Endometrial microvascular endothelial cells (primary cell): ENCODE data around the gene CH25H. TPM values are rescaled to one million over a fixed set of nuclear protein-coding genes. Genes with fewer than 3 reads are reported as not detected.

Source experiments
- in situ Hi-C: cut with HindIII; loops from 2 replicates; pipeline ENCODE4 v1.10.0; 2017; ENCODE audit warnings: low sequenced_read_pairs, low pct_unique_long_range_greater_than_20kb; ENCODE audit errors: inconsistent ontology term
- total RNA-seq: library from RNA; depleted of rRNA; stranded (reverse); fragments of >200 nt; gene quantifications from one replicate; pipeline ENCODE4 v1.2.3, GENCODE V29; 2015; ENCODE audit errors: inconsistent ontology term

Gene CH25H
- total RNA-seq, 1 donor from 2014 or later, result not detected

- in situ Hi-C loops, result no loop called here
Measured at GRCh38 chr10:89236226-89236797, 29.2 kb upstream of the CH25H start.

DNA sequence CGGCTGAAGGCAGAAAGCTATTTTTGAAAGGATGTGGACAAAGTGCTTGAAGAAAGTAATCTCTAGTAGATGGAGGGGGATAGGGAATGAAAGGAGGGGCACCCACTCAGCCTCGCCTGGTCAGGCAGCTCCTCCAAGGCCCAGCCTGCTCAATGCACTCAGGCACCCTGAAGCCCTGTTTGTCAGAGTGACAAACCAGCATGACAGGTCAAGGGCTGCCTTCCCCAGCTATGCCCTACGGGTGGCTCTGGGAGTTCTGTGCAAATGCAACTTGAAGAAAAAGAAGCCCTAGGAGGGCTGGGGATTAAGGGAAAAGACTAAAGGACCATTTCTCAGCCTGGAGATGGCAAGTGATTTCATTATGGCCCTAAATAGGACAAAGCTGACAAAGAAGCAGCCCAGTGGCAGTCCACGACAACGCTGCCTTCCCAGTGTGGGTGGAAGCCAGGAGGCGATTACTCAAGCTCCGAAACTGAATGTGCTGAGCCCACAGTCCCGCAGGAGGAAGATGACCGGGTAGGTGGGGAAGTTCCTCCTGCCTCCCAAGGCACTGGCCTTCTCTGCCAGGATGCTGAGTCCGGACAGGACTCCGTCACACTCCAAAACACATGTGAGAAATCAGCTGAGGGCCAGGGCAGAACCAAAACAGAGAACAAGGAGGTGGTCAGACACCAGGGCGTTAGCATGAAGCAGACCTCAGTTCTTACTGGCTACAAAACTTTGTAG, 28.1 kb upstream of the CH25H start:
- in situ Hi-C loops, result no loop called here

DNA sequence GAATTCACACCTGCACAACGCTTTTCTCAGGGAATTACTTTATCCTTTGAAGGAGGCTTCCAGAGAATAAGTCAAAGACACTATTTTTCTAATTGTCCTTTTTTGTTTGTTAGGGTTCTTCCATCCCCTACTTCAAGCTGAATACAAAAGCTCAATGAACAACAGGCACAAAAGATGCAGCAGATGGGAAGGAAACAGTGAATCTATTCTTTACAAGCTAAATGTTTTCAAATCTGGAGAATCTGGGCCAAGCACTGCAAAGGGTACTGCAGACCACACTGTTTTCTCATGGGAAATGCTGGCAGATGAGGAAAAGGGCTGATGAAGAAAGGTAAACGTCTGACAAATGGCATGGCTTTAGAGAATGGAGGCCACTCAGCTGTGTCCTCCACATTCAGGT, 25.9 kb upstream of the CH25H start:
- in situ Hi-C loops, result no loop called here

DNA sequence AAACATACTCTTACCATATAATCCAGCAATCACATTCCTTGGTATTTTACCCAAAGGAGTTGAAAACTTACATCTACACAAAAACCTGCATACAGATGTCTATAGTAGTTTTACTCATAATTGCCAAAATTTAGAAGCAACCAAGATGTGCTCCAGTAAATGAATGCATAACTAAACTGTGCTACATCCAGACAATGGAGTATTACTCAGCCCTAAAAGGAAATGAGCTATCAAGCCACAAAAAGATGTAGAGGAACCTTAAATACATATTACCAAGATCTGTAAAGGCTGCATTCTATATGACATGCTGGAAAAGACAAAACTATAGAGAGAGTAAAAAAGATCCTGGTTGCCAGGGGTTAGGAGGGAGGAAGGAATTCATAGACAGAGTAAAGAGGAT, 21.8 kb upstream of the CH25H start:
- in situ Hi-C loops, result no loop called here

- in situ Hi-C loops, result no loop called here
Measured at GRCh38 chr10:89228146-89228545, 21.0 kb upstream of the CH25H start.

DNA sequence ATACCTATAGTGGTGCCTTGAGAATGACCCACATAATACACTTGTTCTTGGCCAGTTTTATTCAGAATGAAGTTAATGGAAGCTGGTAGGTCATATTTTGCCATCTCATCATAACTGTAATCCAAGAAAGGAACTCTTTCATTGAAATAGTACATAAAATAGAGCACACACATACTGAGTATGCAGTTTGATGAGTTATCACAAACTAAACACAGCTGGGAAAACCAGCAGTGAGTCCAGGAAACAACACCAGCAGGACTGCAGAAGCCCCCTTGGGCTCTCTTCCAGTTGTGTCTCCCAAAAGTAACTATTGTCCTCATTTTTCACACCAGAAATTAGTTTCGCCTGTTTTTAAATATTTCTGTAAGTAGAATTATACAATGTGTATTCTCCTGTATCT, 19.8 kb upstream of the CH25H start:
- in situ Hi-C loops, result no loop called here

DNA sequence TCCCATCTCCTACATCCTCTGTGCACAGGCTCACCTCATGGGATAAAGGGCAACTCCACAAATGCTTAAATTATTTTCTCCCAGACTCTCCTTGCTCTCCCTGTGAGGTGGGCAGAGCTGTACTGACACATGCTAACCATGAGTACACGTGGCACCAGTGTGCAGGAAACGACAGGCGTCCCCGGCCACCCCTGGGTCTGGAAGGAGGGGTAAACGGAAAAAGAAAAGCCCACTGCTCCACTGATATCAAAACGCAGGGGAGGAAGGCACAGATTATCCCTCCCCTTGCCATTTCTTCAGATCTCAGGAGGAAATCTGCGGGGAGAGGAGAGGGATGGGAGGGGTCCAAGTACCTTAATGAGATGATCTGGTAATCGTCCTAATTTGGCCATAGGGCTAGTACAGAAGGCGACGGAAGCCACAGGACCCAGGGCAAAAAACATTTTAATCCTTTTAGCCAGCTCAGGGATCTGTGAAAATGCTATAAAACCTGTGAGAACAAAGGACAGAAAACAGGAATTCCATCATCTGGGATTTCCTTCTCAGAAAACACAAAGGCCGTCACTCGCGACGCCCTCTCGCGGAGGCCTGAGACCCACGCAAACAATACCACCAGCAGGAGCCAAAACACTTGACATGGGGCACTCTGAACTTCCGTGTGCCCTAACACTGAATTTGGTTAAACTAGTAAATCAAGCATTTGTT, 17.8 kb upstream of the CH25H start:
- in situ Hi-C loops, result no loop called here

GRCh38 chr10:89221919-89222318, 14.8 kb upstream of the CH25H start:
- in situ Hi-C loops, result no loop called here

DNA sequence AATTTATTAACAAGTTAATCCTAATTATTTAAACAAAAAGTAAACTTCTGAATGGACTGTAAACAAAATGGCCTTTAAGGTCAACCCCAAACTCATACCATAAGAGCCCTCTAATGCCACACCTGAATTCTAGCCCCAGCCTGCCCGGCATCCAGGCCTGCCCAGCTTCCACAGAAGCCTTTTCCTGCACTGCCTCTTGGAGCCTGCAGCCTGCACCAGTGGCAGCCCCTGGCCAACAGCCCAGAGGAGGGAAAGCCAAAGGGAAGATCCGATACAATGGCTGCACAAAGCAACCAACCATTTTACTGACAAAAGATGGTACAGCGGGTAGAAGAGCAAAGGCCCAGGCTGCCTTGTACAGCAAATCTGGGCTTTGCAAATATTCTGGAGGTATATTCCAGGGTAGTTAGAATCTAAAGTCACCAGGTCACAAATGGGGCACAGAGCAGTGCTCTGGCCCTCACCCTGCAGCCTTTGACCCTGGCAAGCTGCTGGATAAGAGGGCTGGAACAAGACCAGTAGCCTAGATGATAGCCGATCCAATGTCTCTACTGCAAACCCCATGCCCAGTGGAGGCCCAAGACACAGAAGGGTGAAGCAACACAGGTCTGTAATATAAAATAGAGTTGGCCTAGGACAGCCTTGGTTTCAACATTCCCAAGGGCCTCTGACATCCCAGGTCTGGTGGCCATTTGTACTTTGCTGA, 12.5 kb upstream of the CH25H start:
- in situ Hi-C loops, result no loop called here

- in situ Hi-C loops, result no loop called here
Measured at GRCh38 chr10:89217057-89217990, 10.2 kb upstream of the CH25H start.

- in situ Hi-C loops, result no loop called here
Measured at GRCh38 chr10:89216056-89216455, 8.9 kb upstream of the CH25H start.

- in situ Hi-C loops, result no loop called here
Measured at GRCh38 chr10:89215511-89215910, 8.4 kb upstream of the CH25H start.

DNA sequence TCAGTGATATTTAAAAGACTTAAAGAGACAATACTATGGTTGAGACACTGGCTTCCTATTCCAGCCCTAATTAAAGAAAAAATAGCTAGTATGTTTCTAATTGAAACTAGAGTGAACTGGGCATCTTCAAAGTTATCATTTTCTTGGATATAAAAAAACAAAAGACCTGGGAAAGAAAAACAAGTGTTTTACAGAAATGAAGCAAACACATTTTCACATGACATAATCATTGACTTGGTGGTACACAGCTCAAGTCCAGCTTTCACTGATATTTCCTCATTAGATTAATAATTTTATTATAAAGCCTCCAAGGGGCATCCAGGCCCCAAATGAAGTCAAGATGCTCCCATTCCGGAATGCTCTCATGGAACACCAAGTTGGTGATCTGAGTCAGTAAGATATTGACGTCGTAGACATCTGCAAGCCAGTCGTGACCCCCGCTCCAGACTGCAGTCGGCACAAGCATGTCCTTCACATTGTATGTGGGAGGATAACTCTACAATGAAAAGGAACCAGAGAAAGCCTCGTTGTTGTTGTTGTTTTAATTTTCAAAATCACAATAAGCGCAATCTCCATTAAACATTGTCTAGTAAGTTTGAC, 7.5 kb upstream of the CH25H start:
- in situ Hi-C loops, result no loop called here

GRCh38 chr10:89213191-89213808, 6.2 kb upstream of the CH25H start:
- in situ Hi-C loops, result no loop called here

DNA sequence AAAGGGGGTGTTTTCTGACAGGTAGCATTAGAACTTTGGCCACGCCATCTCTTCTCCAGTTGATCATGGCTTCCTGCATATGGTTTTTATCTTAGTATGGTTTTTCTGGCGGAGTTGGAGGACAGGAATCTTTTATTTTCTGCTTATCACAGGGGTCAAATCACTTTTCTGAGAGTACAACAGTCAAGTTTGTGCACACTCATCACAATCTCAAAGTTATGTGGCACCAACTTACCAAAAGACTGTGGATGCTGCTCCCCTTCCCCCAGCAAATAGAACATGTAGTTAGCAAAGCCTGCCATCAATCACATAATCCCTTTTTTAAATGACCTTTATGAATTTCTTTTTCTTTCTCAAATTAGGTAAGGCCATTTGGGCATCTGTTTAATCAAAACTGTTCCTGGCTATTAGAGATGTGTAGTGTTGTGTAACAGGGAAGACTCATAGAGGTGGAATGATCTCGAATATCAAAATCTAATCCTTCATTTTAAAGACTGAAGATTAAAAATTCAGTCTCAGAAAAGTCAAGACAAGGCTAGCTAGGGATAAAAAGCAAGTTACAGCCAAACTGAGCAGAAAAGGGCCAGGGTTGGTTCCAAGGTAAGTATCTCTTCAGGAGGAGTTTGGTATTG, 3.8 kb upstream of the CH25H start:
- in situ Hi-C loops, result no loop called here

GRCh38 chr10:89209718-89210117, 2.6 kb upstream of the CH25H start:
- in situ Hi-C loops, result no loop called here

DNA sequence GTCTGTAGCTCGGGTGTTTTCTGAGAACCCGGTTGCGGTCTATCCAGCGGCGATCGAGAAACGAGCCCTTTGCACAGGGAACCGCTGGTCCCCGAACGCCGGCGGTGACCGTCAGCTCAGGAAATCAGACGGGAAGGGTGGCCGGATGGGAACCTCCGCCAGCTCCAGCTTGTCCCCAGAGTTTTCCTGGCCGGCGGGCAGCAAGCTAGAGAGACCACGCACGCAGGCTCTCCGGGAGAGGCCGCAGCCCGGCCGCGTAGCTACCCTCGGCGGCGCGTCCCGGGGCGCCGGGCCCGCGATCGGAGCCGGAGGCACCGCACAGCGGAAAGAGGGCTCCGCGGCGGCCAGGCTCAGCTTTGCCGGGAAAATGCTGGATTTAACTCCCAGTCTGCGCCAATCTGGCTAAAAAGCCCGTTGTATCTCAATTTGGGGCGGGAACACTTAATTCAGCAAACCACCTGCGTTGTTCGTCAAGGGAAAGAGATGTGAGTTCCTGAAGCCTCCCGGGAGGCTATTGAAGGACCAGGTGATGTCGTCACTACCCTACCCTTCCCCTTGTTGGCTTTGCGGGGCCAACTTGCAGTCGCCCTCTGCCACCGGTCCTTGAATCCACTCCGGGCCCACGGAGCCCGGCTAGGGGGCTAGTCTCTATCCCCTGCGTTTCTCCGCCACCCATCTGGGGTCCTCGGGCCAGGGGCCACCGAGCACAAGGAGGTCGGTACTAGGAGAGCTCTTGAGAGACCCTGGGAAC, 859 bp upstream of the CH25H start:
- in situ Hi-C loops, result no loop called here
